Spleen (tissue), 11 donors: ENCODE results near the gene TMEM272. TPM values are rescaled to one million over a fixed set of nuclear protein-coding genes. Genes with fewer than 3 reads are reported as not detected.

Experiments used
- DNase-seq: peaks from one replicate; pipeline ENCODE4 v3.0.0-alpha.2; 2020
- H3K27ac ChIP-seq, 8 donors: fragments of 200-600 bp; sonication (generic) in 7 of 8; 1 replicate in 4 of 8; 2 replicates in 4 of 8; pipeline versions ENCODE4 v1.5.0 to v1.8.0; 2016 to 2021; ENCODE audit warnings: inconsistent platforms in 4 of 8, mild to moderate bottlenecking in 4 of 8, moderate library complexity in 1 of 8
- H3K27me3 ChIP-seq, 7 donors: fragments of 200-600 bp; sonication (generic) in 6 of 7; replicated peaks in 1 of 7; 1 replicate in 4 of 7; 2 replicates in 3 of 7; pipeline versions ENCODE4 v1.5.0 to v1.8.0; 2016 to 2021; ENCODE audit warnings: inconsistent platforms in 3 of 7, mild to moderate bottlenecking in 1 of 7
- H3K36me3 ChIP-seq, 6 donors: fragments of 200-600 bp; sonication (generic) in 5 of 6; 1 replicate in 4 of 6; 2 replicates in 2 of 6; pipeline versions ENCODE4 v1.5.0 to v1.8.0; 2016 to 2021; ENCODE audit warnings: inconsistent platforms in 2 of 6
- H3K4me1 ChIP-seq, 6 donors: fragments of 200-600 bp; sonication (generic) in 5 of 6; 1 replicate in 3 of 6; 2 replicates in 3 of 6; pipeline versions ENCODE4 v1.5.0 to v1.8.0; 2016 to 2021; ENCODE audit warnings: inconsistent platforms in 3 of 6
- H3K4me3 ChIP-seq, 8 donors: fragments of 200-600 bp; sonication (generic) in 7 of 8; 1 replicate in 4 of 8; 2 replicates in 4 of 8; pipeline versions ENCODE4 v1.5.0 to v1.8.0; 2016 to 2021; ENCODE audit warnings: inconsistent platforms in 4 of 8, mild to moderate bottlenecking in 4 of 8, moderate library complexity in 2 of 8
- H3K9me3 ChIP-seq, 8 donors: fragments of 200-600 bp; sonication (generic) in 7 of 8; 1 replicate in 4 of 8; 2 replicates in 4 of 8; pipeline versions ENCODE4 v1.5.0 to v1.8.0; 2016 to 2021; ENCODE audit warnings: inconsistent platforms in 4 of 8
- POLR2A ChIP-seq, 3 donors: fragments of 450-650 bp; IDR thresholded peaks; one replicate each; pipeline ENCODE4 v1.5.1; 2017; ENCODE audit warnings: antibody characterized with exemption in 3 of 3, mild to moderate bottlenecking in 1 of 3
- POLR2AphosphoS5 ChIP-seq, 3 donors: sonication (generic); formaldehyde crosslinking; IDR thresholded peaks; one replicate each; pipeline ENCODE4 v1.5.1; 2017; ENCODE audit warnings: antibody characterized with exemption in 3 of 3
- WGBS, 5 donors: extraction: QIAGEN DNeasy Blood & Tissue Kit in 3 of 5; methylation state at CpG; one replicate each; pipeline versions ENCODE4 v1.1.5 to v1.1.7; 2013 to 2018; 5-methylcytosine and 5-hydroxymethylcytosine counted together
- intact Hi-C: fragments of 100-400 bp; cut with DNase I; formaldehyde crosslinking; loops from one replicate; pipeline ENCODE4 v1.15.0; 2023; ENCODE audit warnings: low total_unique reads
- polyA plus RNA-seq, 3 donors: library from polyadenylated mRNA; stranded (reverse); fragments of 200-250 nt; gene quantifications; one replicate each; pipeline ENCODE4 v1.2.1, GENCODE V29; 2013
- total RNA-seq, 7 donors: library from RNA; depleted of rRNA in 3 of 7; stranded (reverse); fragments of >200 nt in 3 of 7; fragmentation: NEBNext Ultra II Directional in 4 of 7; extraction: Animal tissue kit (Norgen Biotek cat#: 25700) in 4 of 7; gene quantifications; one replicate each; pipeline versions ENCODE4 v1.1.0 to v1.2.1, GENCODE V29; 2016 to 2021
- TF ChIP-seq, protein P1 (sequence below), 11 experiments: fragments of 200-600 bp in 7 of 11; fragments of 450-650 bp in 4 of 11; sonication (generic) in 4 of 11; IDR thresholded peaks in 8 of 11; conservative IDR thresholded peaks in 3 of 11; 1 replicate in 7 of 11; 2 replicates in 4 of 11; pipeline versions ENCODE4 v1.4.0 to v1.8.0; 2016 to 2021; ENCODE audit warnings: antibody characterized with exemption in 11 of 11, inconsistent platforms in 4 of 11, mild to moderate bottlenecking in 1 of 11
- donor health status: healthy with polysubstance abuse.
- donor health status: DM: no; HTN: no; CAD: no; lungs with moderate emphysema.
- donor health status: DM: no; HTN: no; CAD: no.
- donor health status: Bipolar disorder and iron deficiency.
- donor health status: healthy.
- donor health status: DM: no; HTN: no; CAD: no.
- donor health status: DM: yes; HTN: yes; CAD: no.

TMEM272 gene
- total and polyA plus RNA-seq, 10 donors, result 0.03 to 3.3 (median 1.1) TPM

DNA sequence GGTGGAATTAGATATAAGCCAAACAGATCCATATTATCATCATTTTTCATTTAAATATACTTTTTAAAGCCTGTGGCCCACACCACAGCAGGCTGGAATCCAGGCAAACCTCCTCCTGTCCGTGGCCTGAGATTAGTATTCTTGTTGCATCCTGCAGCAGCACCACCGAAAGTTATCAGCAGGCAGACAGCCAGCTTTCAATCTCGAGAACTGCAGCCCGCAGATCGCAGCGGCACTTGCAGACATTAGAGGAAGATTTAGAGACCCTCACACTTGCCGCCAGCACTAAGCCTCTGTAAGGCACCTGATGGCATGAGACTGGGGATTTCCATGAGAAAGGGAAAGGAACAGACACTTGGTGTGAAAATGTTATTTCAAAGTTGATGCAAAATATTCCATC, 48.4 kb downstream of the TMEM272 start:
- no peaks in the 10 kb centered on the region for H3K27me3 ChIP-seq
- no peaks in the 10 kb centered on the region for H3K9me3 ChIP-seq
- intact Hi-C loops, result loop anchor here (10.0 kb wide), 1 partner anchor 362 kb away; no protein-coding TSS in a partner anchor
- 84 to 91% (median 88%) methylated on average over 7 of the region's 7 CpGs for WGBS, 5 donors
- no peak for DNase-seq
- no peak overlapping the region for H3K27ac ChIP-seq
- H3K4me1 ChIP-seq, result peaks cover 6 to 42% (median 20%) of the 10 kb centered on the region in 6 donors
- TF ChIP-seq POLR2A (IDR thresholded peaks at IDR 0.05), result no peak
- TF ChIP-seq, protein P1, sequence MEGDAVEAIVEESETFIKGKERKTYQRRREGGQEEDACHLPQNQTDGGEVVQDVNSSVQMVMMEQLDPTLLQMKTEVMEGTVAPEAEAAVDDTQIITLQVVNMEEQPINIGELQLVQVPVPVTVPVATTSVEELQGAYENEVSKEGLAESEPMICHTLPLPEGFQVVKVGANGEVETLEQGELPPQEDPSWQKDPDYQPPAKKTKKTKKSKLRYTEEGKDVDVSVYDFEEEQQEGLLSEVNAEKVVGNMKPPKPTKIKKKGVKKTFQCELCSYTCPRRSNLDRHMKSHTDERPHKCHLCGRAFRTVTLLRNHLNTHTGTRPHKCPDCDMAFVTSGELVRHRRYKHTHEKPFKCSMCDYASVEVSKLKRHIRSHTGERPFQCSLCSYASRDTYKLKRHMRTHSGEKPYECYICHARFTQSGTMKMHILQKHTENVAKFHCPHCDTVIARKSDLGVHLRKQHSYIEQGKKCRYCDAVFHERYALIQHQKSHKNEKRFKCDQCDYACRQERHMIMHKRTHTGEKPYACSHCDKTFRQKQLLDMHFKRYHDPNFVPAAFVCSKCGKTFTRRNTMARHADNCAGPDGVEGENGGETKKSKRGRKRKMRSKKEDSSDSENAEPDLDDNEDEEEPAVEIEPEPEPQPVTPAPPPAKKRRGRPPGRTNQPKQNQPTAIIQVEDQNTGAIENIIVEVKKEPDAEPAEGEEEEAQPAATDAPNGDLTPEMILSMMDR (IDR thresholded peaks at IDR 0.05 in 8 of 11, conservative IDR thresholded peaks at IDR 0.05 in 3 of 11), result no peak
- TF ChIP-seq POLR2AphosphoS5 (IDR thresholded peaks at IDR 0.05), result no peak
- no peak overlapping the region for H3K4me3 ChIP-seq
- peaks cover 0 to 48% (median 4%) of the 10 kb centered on the region in 6 donors for H3K36me3 ChIP-seq

DNA sequence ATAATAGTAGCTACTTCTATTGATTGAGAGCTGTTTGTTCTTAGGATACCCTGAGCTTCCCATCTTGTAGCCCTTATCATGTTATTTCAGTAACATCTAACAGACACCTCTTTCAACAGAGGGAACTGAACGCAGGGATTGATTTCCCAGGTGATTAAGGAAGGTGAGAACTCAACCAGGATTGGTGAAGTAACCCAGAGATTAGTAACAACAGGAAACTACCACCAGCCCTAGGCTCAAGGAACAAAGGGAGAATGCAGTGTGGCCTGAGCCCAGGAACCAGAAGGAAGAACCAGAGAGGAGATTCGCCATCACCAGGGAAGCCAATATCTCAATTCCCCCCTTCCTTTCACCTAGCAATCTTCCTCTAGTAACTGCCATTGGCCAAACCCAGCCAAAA, 49.6 kb downstream of the TMEM272 start:
- H3K4me1 ChIP-seq, result peaks cover 3 to 35% (median 17%) of the 10 kb centered on the region in 6 donors
- no peak overlapping the region for H3K4me3 ChIP-seq
- H3K36me3 ChIP-seq, result peaks cover 0 to 55% (median 4%) of the 10 kb centered on the region in 6 donors
- intact Hi-C loops, result loop anchor here (10.0 kb wide), 1 partner anchor 361 kb away; no protein-coding TSS in a partner anchor
- H3K27ac ChIP-seq, result no peak overlapping the region
- no peaks in the 10 kb centered on the region for H3K9me3 ChIP-seq
- no peak for DNase-seq
- TF ChIP-seq POLR2A (IDR thresholded peaks at IDR 0.05) (no peak), POLR2AphosphoS5 (IDR thresholded peaks at IDR 0.05) (no peak)
- TF ChIP-seq, protein P1 (IDR thresholded peaks at IDR 0.05 in 8 of 11, conservative IDR thresholded peaks at IDR 0.05 in 3 of 11), result no peak
- H3K27me3 ChIP-seq, result no peaks in the 10 kb centered on the region
- WGBS, 5 donors, result 81 to 95% (median 89%) methylated on average over 2 of the region's 2 CpGs

DNA sequence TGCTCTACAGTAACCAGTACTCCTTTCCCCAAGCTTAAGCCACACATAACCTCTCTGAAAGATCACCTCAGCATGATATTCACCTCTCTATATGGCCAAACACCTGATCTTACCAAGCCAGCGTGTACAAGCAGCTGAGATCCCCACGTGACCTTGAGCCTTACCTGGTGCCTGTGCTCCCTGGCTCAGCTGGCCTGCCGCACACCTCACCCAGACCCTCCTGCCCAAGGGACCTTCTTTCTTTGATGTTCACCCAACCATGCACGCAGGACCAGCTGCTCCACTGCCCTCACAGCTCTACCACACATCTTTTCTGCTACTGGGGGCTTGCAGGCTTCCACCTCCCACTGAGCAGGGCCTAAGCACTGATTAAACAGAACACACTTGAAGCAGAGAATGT, 50.0 kb downstream of the TMEM272 start:
- no peak overlapping the region for H3K4me3 ChIP-seq
- no peaks in the 10 kb centered on the region for H3K27me3 ChIP-seq
- peaks cover 3 to 35% (median 17%) of the 10 kb centered on the region in 6 donors for H3K4me1 ChIP-seq
- peaks cover 0 to 60% (median 4%) of the 10 kb centered on the region in 6 donors for H3K36me3 ChIP-seq
- no peak for DNase-seq
- intact Hi-C loops, result loop anchor here (10.0 kb wide), 1 partner anchor 360 kb away; no protein-coding TSS in a partner anchor
- TF ChIP-seq POLR2A (IDR thresholded peaks at IDR 0.05), result no peak
- peak in 1 of 3 donors; percentile 50 for TF ChIP-seq POLR2AphosphoS5 (IDR thresholded peaks at IDR 0.05)
- TF ChIP-seq, protein P1 (IDR thresholded peaks at IDR 0.05 in 8 of 11, conservative IDR thresholded peaks at IDR 0.05 in 3 of 11), result no peak
- no peak overlapping the region for H3K27ac ChIP-seq
- H3K9me3 ChIP-seq, result no peaks in the 10 kb centered on the region
- 52 to 80% (median 79%) methylated on average over 4 of the region's 4 CpGs for WGBS, 5 donors

DNA sequence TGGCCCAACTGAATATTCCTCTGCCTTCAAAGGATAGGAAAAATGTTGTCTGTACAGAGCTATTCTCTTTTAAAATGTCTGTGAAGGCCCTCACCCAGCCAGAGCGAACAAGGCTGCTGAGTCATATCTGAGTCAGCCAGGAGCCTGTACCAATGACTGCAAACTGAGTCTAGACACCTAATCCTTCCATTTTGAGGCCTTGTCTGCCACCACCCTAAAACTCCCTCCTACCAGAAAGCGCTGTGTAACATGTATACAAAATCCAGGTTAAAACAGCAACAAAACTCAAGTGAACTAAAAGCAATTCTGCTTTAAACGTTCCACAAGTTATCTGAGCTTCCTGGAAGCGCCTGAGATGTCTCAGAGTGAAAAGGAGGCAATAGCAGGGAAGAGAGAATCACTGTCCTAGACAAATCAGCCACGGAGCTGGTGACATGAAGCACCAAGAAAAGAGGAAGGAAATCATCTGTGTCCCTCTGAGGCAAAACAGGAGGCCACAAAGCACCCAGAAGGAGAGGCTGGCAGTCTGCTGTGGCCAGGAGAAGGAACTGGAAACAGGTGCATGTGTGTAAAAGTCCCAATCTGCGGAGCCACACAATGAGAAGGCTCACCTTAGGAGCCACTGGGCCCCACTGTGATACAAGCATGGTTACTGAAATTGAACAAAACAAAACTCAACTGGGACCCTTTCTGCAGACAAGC, 51.3 kb downstream of the TMEM272 start:
- 35 to 45% (median 41%) methylated on average over 6 of the region's 6 CpGs for WGBS, 5 donors
- H3K9me3 ChIP-seq, result no peaks in the 10 kb centered on the region
- H3K4me3 ChIP-seq, result no peak overlapping the region
- H3K36me3 ChIP-seq, result peaks cover 0 to 64% (median 1%) of the 10 kb centered on the region in 6 donors
- peaks cover 3 to 35% (median 17%) of the 10 kb centered on the region in 6 donors for H3K4me1 ChIP-seq
- H3K27ac ChIP-seq, result peak overlapping the region in 4 of 8 donors; percentile 6 to 21 (median 10)
- no peak for DNase-seq
- TF ChIP-seq POLR2AphosphoS5 (IDR thresholded peaks at IDR 0.05), result peak in 2 of 3 donors; percentile 51 to 68
- TF ChIP-seq, protein P1 (IDR thresholded peaks at IDR 0.05 in 8 of 11, conservative IDR thresholded peaks at IDR 0.05 in 3 of 11), result no peak
- intact Hi-C loops, result loop anchor here (10.0 kb wide), 1 partner anchor 359 kb away; no protein-coding TSS in a partner anchor
- H3K27me3 ChIP-seq, result no peaks in the 10 kb centered on the region
